GM12878 (cell line): ENCODE results near the gene IL3RA. TPM values are rescaled to one million over a fixed set of nuclear protein-coding genes. Genes with fewer than 3 reads are reported as not detected.

ENCODE experiments used
- ASH2L ChIP-seq: fragments of 300-600, 200-600 bp; sonication (generic); IDR thresholded peaks from 2 replicates; pipeline ENCODE4 v1.6.1; 2017; ENCODE audit warnings: low read depth, mild to moderate bottlenecking, borderline replicate concordance
- BHLHE40 ChIP-seq, 2 experiments: fragments of 450-650 bp in 1 of 2; IDR thresholded peaks; 2 replicates each; pipeline ENCODE4 v1.6.1; 2011 to 2017; ENCODE audit warnings: low read depth in 2 of 2, borderline replicate concordance in 1 of 2, improper control_type of control experiment in 1 of 2, low read length in 1 of 2, mild to moderate bottlenecking in 1 of 2
- CHD2 ChIP-seq: IDR thresholded peaks from 2 replicates; pipeline ENCODE4 v1.6.1; 2011; ENCODE audit warnings: low read depth, low read length, improper control_type of control experiment, borderline replicate concordance
- EP300 ChIP-seq, 2 experiments: fragments of 150-350 bp in 1 of 2; IDR thresholded peaks; 2 replicates each; pipeline ENCODE4 v1.6.1; 2011 to 2012; ENCODE audit warnings: low read depth in 2 of 2, low read length in 2 of 2, borderline replicate concordance in 1 of 2, improper control_type of control experiment in 1 of 2, inconsistent platforms in 1 of 2; ENCODE audit not compliant: control insufficient read depth in 1 of 2
- ETV6 ChIP-seq, 2 experiments: fragments of 450-650 bp in 1 of 2; IDR thresholded peaks in 1 of 2; conservative IDR thresholded peaks in 1 of 2; 2 replicates each; pipeline ENCODE4 v1.6.1; 2014; ENCODE audit warnings: antibody characterized with exemption in 1 of 2, borderline replicate concordance in 1 of 2, low read depth in 1 of 2, mild to moderate bottlenecking in 1 of 2, moderate library complexity in 1 of 2
- IKZF2 ChIP-seq, 2 experiments: fragments of 450-650 bp; IDR thresholded peaks; 2 replicates each; pipeline ENCODE4 v1.6.1; 2017; ENCODE audit warnings: mild to moderate bottlenecking in 2 of 2, moderate library complexity in 2 of 2
- JUNB ChIP-seq: IDR thresholded peaks from 2 replicates; pipeline ENCODE4 v1.6.1; 2016; ENCODE audit warnings: antibody characterized with exemption, mild to moderate bottlenecking
- LARP7 ChIP-seq: fragments of 450-650 bp; IDR thresholded peaks from 2 replicates; pipeline ENCODE4 v1.6.1; 2017; ENCODE audit warnings: mild to moderate bottlenecking
- MTA2 ChIP-seq: fragments of 450-650 bp; IDR thresholded peaks from 2 replicates; pipeline ENCODE4 v1.6.1; 2016; ENCODE audit warnings: low read depth, mild to moderate bottlenecking, moderate library complexity
- NFXL1 ChIP-seq: fragments of 450-650 bp; IDR thresholded peaks from 2 replicates; pipeline ENCODE4 v1.6.1; 2017; ENCODE audit warnings: antibody characterized with exemption, mild to moderate bottlenecking, borderline replicate concordance
- NFYA ChIP-seq: IDR thresholded peaks from 2 replicates; pipeline ENCODE4 v1.6.1; 2011; ENCODE audit warnings: low read depth, mild to moderate bottlenecking, low read length, improper control_type of control experiment, borderline replicate concordance
- NRF1 ChIP-seq: conservative IDR thresholded peaks from 2 replicates; pipeline ENCODE4 v1.6.1; 2011; ENCODE audit warnings: mild to moderate bottlenecking, low read depth, low read length, improper control_type of control experiment
- PAX5 ChIP-seq: IDR thresholded peaks from 2 replicates; pipeline ENCODE4 v1.6.1; 2011; ENCODE audit warnings: low read depth, low read length, borderline replicate concordance
- PML ChIP-seq: IDR thresholded peaks from 2 replicates; pipeline ENCODE4 v1.6.1; 2012; ENCODE audit warnings: low read length, inconsistent platforms
- RAD21 ChIP-seq: IDR thresholded peaks from 2 replicates; pipeline ENCODE4 v1.6.1; 2011; ENCODE audit warnings: mild to moderate bottlenecking, low read depth, low read length, moderate library complexity; ENCODE audit not compliant: insufficient read depth
- RAD51 ChIP-seq: fragments of 450-650 bp; IDR thresholded peaks from 2 replicates; pipeline ENCODE4 v1.6.1; 2016; ENCODE audit warnings: moderate library complexity, mild to moderate bottlenecking, inconsistent platforms
- SREBF2 ChIP-seq: IDR thresholded peaks from 2 replicates; pipeline ENCODE4 v1.6.1; 2012; ENCODE audit warnings: mild to moderate bottlenecking, low read length
- STAT3 ChIP-seq: IDR thresholded peaks from 2 replicates; pipeline ENCODE4 v1.6.1; 2011; ENCODE audit warnings: low read depth, low read length, improper control_type of control experiment
- TCF12 ChIP-seq: IDR thresholded peaks from 2 replicates; pipeline ENCODE4 v1.6.1; 2011; ENCODE audit warnings: low read depth, mild to moderate bottlenecking, low read length
- ZNF274 ChIP-seq: IDR thresholded peaks from one replicate; pipeline ENCODE4 v1.8.0; 2011; ENCODE audit not compliant: insufficient read length, insufficient read depth
- polyA plus RNA-seq, 11 experiments: library from polyadenylated mRNA; depleted of rRNA in 4 of 11; unstranded in 6 of 11; stranded (reverse) in 5 of 11; fragments of >200 nt; fragmentation: Nextera tagmentation in 4 of 11; fragmentation: Illumina TruSeq in 1 of 11; extraction: Ambion mirVana in 4 of 11; extraction: Trizol in 1 of 11; gene quantifications; 1 replicate in 1 of 11; 2 replicates in 10 of 11; pipeline versions ENCODE4 v1.2.1 to v1.2.3, GENCODE V29; 2011 to 2016; ENCODE audit warnings: inconsistent platforms in 2 of 11, missing spikeins in 2 of 11, low read depth in 1 of 11
- total RNA-seq, 4 experiments: library from RNA; depleted of rRNA in 3 of 4; stranded (reverse); fragments of >200 nt in 3 of 4; fragmentation: Illumina TruSeq in 1 of 4; extraction: Trizol in 1 of 4; gene quantifications; 2 replicates each; pipeline versions ENCODE4 v1.2.1 to v1.2.3, GENCODE V29; 2013 to 2021
- TF ChIP-seq, protein P1 (sequence below): fragments of 450-650 bp; IDR thresholded peaks from 2 replicates; pipeline ENCODE4 v1.6.1; 2018; ENCODE audit warnings: mild to moderate bottlenecking, low read depth, moderate library complexity; ENCODE audit not compliant: partially characterized antibody
- TF ChIP-seq, protein P2 (sequence below): fragments of 450-650 bp; IDR thresholded peaks from 2 replicates; pipeline ENCODE4 v1.6.1; 2017; ENCODE audit warnings: mild to moderate bottlenecking
- TF ChIP-seq, protein P3 (sequence below): fragments of 450-650 bp; IDR thresholded peaks from 2 replicates; pipeline ENCODE4 v1.6.1; 2016; ENCODE audit warnings: mild to moderate bottlenecking
- TF ChIP-seq, protein P4 (sequence below): IDR thresholded peaks from 2 replicates; pipeline ENCODE4 v1.6.1; 2012; ENCODE audit warnings: low read depth, low read length, improper control_type of control experiment

The IL3RA gene
- total and polyA plus RNA-seq, 10 of the 15 experiments (the other 5 are each of a cell fraction or from before 2014, with no cell fraction given): 2.1 to 31.1 (median 17.9) TPM

DNA sequence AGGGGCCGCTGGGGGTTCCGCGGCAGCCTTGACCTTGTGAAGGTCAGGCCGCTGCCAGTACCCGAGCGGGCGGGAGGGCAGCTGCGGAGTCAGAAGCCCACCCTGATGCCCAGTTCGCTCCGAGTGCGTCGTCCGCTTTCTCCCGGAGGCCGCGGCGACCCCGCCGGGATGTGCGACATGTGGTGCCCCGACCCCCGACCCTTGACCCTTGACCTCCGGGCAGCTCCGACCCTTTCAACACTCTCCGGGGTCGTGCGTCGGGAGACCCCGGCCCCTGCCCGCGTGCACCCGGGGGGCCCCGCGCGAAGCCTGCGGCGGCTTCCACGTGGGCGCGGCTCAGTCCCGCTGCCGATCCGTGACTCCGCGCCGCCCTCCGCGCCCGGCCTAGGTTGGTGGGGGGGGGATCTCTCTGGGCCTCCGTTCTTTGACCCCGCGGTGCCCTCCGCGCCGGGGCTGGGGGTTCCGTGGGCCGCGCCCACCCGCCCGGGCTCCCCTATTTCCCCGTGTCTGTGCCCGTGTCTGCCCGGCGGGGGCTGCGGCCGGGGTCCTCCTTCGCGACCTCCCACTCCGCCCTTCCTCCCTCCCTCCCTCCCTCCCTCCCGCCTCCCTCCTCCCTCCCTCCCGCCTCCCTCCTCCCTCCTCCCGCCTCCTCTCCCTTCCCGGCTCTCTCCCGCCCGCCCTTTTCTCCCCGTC lies 55.9 kb downstream of the IL3RA start (continued):
- TF ChIP-seq MTA2: peak; percentile 86
- no peak for TF ChIP-seq RAD51
- TF ChIP-seq, protein P1, sequence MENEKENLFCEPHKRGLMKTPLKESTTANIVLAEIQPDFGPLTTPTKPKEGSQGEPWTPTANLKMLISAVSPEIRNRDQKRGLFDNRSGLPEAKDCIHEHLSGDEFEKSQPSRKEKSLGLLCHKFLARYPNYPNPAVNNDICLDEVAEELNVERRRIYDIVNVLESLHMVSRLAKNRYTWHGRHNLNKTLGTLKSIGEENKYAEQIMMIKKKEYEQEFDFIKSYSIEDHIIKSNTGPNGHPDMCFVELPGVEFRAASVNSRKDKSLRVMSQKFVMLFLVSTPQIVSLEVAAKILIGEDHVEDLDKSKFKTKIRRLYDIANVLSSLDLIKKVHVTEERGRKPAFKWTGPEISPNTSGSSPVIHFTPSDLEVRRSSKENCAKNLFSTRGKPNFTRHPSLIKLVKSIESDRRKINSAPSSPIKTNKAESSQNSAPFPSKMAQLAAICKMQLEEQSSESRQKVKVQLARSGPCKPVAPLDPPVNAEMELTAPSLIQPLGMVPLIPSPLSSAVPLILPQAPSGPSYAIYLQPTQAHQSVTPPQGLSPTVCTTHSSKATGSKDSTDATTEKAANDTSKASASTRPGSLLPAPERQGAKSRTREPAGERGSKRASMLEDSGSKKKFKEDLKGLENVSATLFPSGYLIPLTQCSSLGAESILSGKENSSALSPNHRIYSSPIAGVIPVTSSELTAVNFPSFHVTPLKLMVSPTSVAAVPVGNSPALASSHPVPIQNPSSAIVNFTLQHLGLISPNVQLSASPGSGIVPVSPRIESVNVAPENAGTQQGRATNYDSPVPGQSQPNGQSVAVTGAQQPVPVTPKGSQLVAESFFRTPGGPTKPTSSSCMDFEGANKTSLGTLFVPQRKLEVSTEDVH: no peak
- TF ChIP-seq SREBF2: no peak
- peak; percentile 94 for TF ChIP-seq NFXL1
- TF ChIP-seq, protein P2, sequence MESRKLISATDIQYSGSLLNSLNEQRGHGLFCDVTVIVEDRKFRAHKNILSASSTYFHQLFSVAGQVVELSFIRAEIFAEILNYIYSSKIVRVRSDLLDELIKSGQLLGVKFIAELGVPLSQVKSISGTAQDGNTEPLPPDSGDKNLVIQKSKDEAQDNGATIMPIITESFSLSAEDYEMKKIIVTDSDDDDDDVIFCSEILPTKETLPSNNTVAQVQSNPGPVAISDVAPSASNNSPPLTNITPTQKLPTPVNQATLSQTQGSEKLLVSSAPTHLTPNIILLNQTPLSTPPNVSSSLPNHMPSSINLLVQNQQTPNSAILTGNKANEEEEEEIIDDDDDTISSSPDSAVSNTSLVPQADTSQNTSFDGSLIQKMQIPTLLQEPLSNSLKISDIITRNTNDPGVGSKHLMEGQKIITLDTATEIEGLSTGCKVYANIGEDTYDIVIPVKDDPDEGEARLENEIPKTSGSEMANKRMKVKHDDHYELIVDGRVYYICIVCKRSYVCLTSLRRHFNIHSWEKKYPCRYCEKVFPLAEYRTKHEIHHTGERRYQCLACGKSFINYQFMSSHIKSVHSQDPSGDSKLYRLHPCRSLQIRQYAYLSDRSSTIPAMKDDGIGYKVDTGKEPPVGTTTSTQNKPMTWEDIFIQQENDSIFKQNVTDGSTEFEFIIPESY: no peak
- no peak for TF ChIP-seq NRF1
- TF ChIP-seq PML: no peak
- TF ChIP-seq ETV6 (conservative IDR thresholded peaks at IDR 0.05 in 1 of 2, IDR thresholded peaks at IDR 0.05 in 1 of 2; ENCODE audit: borderline replicate concordance in 1 of 2, low read depth in 1 of 2): no peak
- TF ChIP-seq STAT3: no peak
- peak in 1 of 2 experiments; percentile 28; a peak in 1 of 4 replicates for TF ChIP-seq BHLHE40 (IDR thresholded peaks at IDR 0.05; ENCODE audit: borderline replicate concordance in 1 of 2, low read depth in 2 of 2, low read length in 1 of 2)
- no peak for TF ChIP-seq NFYA
- TF ChIP-seq ASH2L: no peak
- no peak for TF ChIP-seq ZNF274
- TF ChIP-seq JUNB: no peak
- 0 out of 2 replicates have a peak, but pooled peaks have one; percentile 7 for TF ChIP-seq TCF12
- TF ChIP-seq CHD2: no peak
- no peak for TF ChIP-seq IKZF2 (IDR thresholded peaks at IDR 0.05)
- TF ChIP-seq PAX5: no peak
- TF ChIP-seq, protein P3, sequence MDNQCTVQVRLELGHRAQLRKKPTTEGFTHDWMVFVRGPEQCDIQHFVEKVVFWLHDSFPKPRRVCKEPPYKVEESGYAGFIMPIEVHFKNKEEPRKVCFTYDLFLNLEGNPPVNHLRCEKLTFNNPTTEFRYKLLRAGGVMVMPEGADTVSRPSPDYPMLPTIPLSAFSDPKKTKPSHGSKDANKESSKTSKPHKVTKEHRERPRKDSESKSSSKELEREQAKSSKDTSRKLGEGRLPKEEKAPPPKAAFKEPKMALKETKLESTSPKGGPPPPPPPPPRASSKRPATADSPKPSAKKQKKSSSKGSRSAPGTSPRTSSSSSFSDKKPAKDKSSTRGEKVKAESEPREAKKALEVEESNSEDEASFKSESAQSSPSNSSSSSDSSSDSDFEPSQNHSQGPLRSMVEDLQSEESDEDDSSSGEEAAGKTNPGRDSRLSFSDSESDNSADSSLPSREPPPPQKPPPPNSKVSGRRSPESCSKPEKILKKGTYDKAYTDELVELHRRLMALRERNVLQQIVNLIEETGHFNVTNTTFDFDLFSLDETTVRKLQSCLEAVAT: no peak
- no peak for TF ChIP-seq RAD21
- TF ChIP-seq, protein P4, sequence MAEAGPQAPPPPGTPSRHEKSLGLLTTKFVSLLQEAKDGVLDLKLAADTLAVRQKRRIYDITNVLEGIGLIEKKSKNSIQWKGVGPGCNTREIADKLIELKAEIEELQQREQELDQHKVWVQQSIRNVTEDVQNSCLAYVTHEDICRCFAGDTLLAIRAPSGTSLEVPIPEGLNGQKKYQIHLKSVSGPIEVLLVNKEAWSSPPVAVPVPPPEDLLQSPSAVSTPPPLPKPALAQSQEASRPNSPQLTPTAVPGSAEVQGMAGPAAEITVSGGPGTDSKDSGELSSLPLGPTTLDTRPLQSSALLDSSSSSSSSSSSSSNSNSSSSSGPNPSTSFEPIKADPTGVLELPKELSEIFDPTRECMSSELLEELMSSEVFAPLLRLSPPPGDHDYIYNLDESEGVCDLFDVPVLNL: no peak
- no peak for TF ChIP-seq EP300 (IDR thresholded peaks at IDR 0.05; ENCODE audit: borderline replicate concordance in 1 of 2, control insufficient read depth in 1 of 2, low read depth in 2 of 2, low read length in 2 of 2)
- TF ChIP-seq LARP7: peak; percentile 95
